CD8-positive, alpha-beta memory T cell (primary cell): ENCODE measurements around the gene AVEN. TPM values are rescaled to one million over a fixed set of nuclear protein-coding genes. Genes with fewer than 3 reads are reported as not detected.

Experiments
- CTCF ChIA-PET: fragments of 350-600 bp; sonication (Branson Sonifier 250); formaldehyde crosslinking; loops from one replicate; lab custom pipeline; 2021; ENCODE audit warnings: antibody characterized with exemption; lab: Charles Lee
- POLR2A ChIA-PET: fragments of 350-600 bp; sonication (Branson Sonifier 250); formaldehyde crosslinking; loops from one replicate; lab custom pipeline; 2021; ENCODE audit warnings: antibody characterized with exemption; lab: Charles Lee
- DNase-seq, 5 donors: peaks; one replicate each; pipeline versions ENCODE4 v3.0.0 to v3.0.0-alpha.2; 2020 to 2022; ENCODE audit warnings: mixed read lengths in 1 of 5
- H3K27ac ChIP-seq: one replicate; pipeline ENCODE4 v1.7.0; 2013; ENCODE audit warnings: low read depth, mild to moderate bottlenecking, low read length, moderate library complexity
- H3K27me3 ChIP-seq: 2 replicates; pipeline ENCODE4 v1.7.0; 2013; ENCODE audit warnings: low read length, mild to moderate bottlenecking; ENCODE audit not compliant: insufficient read depth, poor library complexity, severe bottlenecking
- H3K36me3 ChIP-seq: 2 replicates; pipeline ENCODE4 v1.7.0; 2013; ENCODE audit warnings: mild to moderate bottlenecking, low read length, moderate library complexity; ENCODE audit not compliant: insufficient read depth
- H3K4me1 ChIP-seq: 2 replicates; pipeline ENCODE4 v1.7.0; 2013; ENCODE audit warnings: mild to moderate bottlenecking, low read length, moderate library complexity; ENCODE audit not compliant: insufficient read depth
- H3K4me3 ChIP-seq: 2 replicates; pipeline ENCODE4 v1.7.0; 2013; ENCODE audit warnings: mild to moderate bottlenecking, low read length
- H3K9me3 ChIP-seq: 2 replicates; pipeline ENCODE4 v1.7.0; 2013; ENCODE audit warnings: mild to moderate bottlenecking, low read length
- H3K27ac Mint-ChIP-seq, 8 donors: one replicate each; pipeline ENCODE4 v1.8.0; 2020 to 2021; ENCODE audit warnings: mixed read lengths in 8 of 8, mild to moderate bottlenecking in 6 of 8, inconsistent platforms in 3 of 8, moderate library complexity in 3 of 8
- H3K27me3 Mint-ChIP-seq, 2 donors: one replicate each; pipeline ENCODE4 v1.8.0; 2020 to 2021; ENCODE audit warnings: mixed read lengths in 2 of 2, mild to moderate bottlenecking in 1 of 2, moderate library complexity in 1 of 2
- H3K36me3 Mint-ChIP-seq, 3 donors: one replicate each; pipeline ENCODE4 v1.8.0; 2020 to 2021; ENCODE audit warnings: mixed read lengths in 3 of 3, inconsistent platforms in 1 of 3, mild to moderate bottlenecking in 1 of 3
- H3K4me1 Mint-ChIP-seq, 3 donors: one replicate each; pipeline ENCODE4 v1.8.0; 2020 to 2021; ENCODE audit warnings: mixed read lengths in 3 of 3, inconsistent platforms in 1 of 3, mild to moderate bottlenecking in 1 of 3
- H3K4me3 Mint-ChIP-seq, 7 donors: one replicate each; pipeline ENCODE4 v1.8.0; 2020 to 2021; ENCODE audit warnings: mixed read lengths in 7 of 7, mild to moderate bottlenecking in 6 of 7, moderate library complexity in 4 of 7, inconsistent platforms in 2 of 7
- H3K9me3 Mint-ChIP-seq, 5 donors: one replicate each; pipeline ENCODE4 v1.8.0; 2020 to 2022; ENCODE audit warnings: mixed read lengths in 5 of 5, mild to moderate bottlenecking in 3 of 5, moderate library complexity in 2 of 5, inconsistent platforms in 1 of 5
- polyA plus RNA-seq: library from polyadenylated mRNA; unstranded; fragments of 300-500 nt; fragmentation: Illumina TruSeq; gene quantifications from one replicate; pipeline ENCODE4 v1.2.3, GENCODE V29; 2021
- total RNA-seq, 2 experiments: library from RNA; stranded (reverse); gene quantifications; one replicate each; pipeline ENCODE4 v1.2.3, GENCODE V29; 2021

AVEN gene
- total and polyA plus RNA-seq, 3 experiments from 2014 or later = 9.6 to 24.6 (median 23.0) TPM

DNA sequence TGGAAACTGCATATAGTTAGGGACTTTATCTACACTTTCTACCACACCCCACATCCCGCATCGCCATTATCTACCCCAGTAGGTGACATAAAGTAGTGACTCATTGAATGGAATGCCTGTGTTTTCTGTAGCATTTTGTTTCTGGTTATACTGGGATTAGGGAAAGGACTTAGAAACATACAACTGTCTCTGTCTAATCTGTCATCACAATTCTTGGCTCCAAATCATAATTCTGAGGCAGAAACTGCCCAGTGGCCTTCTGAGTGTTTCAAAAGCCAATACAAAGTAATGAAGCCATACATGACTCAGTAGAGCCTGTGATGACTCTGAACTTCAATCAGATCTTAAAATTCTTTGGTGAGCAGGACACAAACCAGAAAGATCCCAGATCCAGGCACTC is 186.4 kb downstream of the AVEN start:
- peaks cover 0 to 2% of the 10 kb centered on the region in 2 donors for H3K27me3 Mint-ChIP-seq
- ChIA-PET POLR2A (no interaction called here), CTCF (no interaction called here)
- Histone ChIP-seq H3K27me3 (no peaks in the 10 kb centered on the region), H3K4me3 (no peak overlapping the region), H3K27ac (no peak overlapping the region), H3K9me3 (no peaks in the 10 kb centered on the region), H3K36me3 (no peaks in the 10 kb centered on the region), H3K4me1 (no peaks in the 10 kb centered on the region)
- no peak overlapping the region for H3K27ac Mint-ChIP-seq
- no peaks in the 10 kb centered on the region for H3K9me3 Mint-ChIP-seq
- no peaks in the 10 kb centered on the region for H3K4me1 Mint-ChIP-seq
- H3K36me3 Mint-ChIP-seq = peaks cover 0 to under 1% (median 0%) of the 10 kb centered on the region in 3 donors
- no peak overlapping the region for H3K4me3 Mint-ChIP-seq
- no peak for DNase-seq

DNA sequence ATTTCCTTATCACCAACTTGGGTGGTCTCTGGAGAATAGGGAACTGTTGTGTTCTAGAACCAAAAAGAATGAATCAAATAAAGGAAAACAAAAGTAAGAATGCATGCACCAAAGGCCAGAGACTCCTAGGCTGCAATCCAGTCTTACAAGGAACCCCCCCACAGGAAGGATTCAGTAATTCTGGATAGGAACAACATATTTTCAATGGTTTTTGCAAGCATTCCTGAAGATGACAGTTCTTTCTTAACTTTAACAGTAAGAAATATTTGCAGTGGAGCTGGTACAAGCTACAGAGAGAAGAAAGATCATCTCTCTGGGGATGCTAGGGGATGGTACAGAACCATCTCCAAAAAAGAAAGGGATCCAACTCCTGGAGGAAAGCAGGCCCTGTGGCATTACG is 186.9 kb downstream of the AVEN start:
- H3K9me3 Mint-ChIP-seq = no peaks in the 10 kb centered on the region
- peaks cover 0 to 2% of the 10 kb centered on the region in 2 donors for H3K27me3 Mint-ChIP-seq
- no peak for DNase-seq
- Histone ChIP-seq H3K4me3 (no peak overlapping the region), H3K27me3 (no peaks in the 10 kb centered on the region), H3K4me1 (no peaks in the 10 kb centered on the region), H3K9me3 (no peaks in the 10 kb centered on the region), H3K27ac (no peak overlapping the region), H3K36me3 (no peaks in the 10 kb centered on the region)
- H3K4me1 Mint-ChIP-seq = no peaks in the 10 kb centered on the region
- H3K27ac Mint-ChIP-seq = no peak overlapping the region
- no peaks in the 10 kb centered on the region for H3K36me3 Mint-ChIP-seq
- ChIA-PET CTCF (no interaction called here), POLR2A (no interaction called here)
- H3K4me3 Mint-ChIP-seq = no peak overlapping the region

DNA sequence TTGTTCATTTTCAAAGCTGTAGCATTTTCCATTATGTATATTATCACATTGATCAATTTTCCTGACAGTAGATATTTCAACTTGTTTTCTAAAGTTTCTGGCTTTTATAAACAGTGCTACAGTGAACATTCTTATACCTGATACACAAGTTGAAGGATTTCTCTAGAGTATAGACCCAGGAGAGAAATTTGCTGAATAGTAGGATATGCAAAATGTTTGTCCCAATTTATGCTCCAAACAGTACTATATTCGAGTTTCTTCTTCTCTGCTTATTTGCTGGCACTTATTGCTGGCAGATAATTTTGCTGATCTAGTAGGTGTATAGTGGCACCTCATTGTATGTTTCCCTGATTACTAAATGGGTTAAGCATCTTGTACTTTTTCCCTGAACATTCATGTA is 187.9 kb downstream of the AVEN start:
- H3K27ac ChIP-seq = no peak overlapping the region
- H3K36me3 Mint-ChIP-seq = no peaks in the 10 kb centered on the region
- POLR2A ChIA-PET = no interaction called here
- H3K27me3 Mint-ChIP-seq = peaks cover 0 to 2% of the 10 kb centered on the region in 2 donors
- no peak for DNase-seq
- no peaks in the 10 kb centered on the region for H3K36me3 ChIP-seq
- H3K4me1 Mint-ChIP-seq = no peaks in the 10 kb centered on the region
- no peaks in the 10 kb centered on the region for H3K27me3 ChIP-seq
- H3K9me3 Mint-ChIP-seq = no peaks in the 10 kb centered on the region
- H3K9me3 ChIP-seq = no peaks in the 10 kb centered on the region
- H3K27ac Mint-ChIP-seq = no peak overlapping the region
- H3K4me1 ChIP-seq = no peaks in the 10 kb centered on the region
- no peak overlapping the region for H3K4me3 ChIP-seq
- H3K4me3 Mint-ChIP-seq = no peak overlapping the region
- CTCF ChIA-PET = no interaction called here

DNA sequence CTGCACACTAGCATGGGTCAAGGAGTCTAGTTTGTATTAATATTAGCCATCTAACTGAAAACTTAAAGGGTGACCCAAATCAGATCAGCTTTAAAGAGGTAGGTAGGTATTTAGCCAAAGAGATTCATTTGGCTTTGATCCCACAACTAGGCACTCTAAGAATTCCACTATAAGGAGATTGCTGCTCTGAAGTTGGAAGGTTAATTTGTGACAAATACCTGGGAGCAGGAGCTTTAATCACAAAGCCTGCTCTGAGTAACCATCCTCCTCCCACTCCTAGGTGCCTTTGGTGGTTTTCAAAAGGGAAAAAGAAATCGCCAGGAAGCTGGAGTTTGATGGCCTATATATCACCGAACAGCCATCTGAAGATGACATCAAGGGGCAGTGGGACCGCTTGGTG is 191.0 kb downstream of the AVEN start:
- CTCF ChIA-PET = no interaction called here
- Histone ChIP-seq H3K36me3 (no peaks in the 10 kb centered on the region), H3K27me3 (no peaks in the 10 kb centered on the region), H3K9me3 (no peaks in the 10 kb centered on the region), H3K4me3 (no peak overlapping the region), H3K4me1 (no peaks in the 10 kb centered on the region), H3K27ac (no peak overlapping the region)
- no peak for DNase-seq
- POLR2A ChIA-PET = no interaction called here
- H3K27me3 Mint-ChIP-seq = peaks cover 2 to 3% of the 10 kb centered on the region in 2 donors
- no peaks in the 10 kb centered on the region for H3K9me3 Mint-ChIP-seq
- no peaks in the 10 kb centered on the region for H3K4me1 Mint-ChIP-seq
- no peak overlapping the region for H3K27ac Mint-ChIP-seq
- H3K36me3 Mint-ChIP-seq = no peaks in the 10 kb centered on the region
- no peak overlapping the region for H3K4me3 Mint-ChIP-seq

DNA sequence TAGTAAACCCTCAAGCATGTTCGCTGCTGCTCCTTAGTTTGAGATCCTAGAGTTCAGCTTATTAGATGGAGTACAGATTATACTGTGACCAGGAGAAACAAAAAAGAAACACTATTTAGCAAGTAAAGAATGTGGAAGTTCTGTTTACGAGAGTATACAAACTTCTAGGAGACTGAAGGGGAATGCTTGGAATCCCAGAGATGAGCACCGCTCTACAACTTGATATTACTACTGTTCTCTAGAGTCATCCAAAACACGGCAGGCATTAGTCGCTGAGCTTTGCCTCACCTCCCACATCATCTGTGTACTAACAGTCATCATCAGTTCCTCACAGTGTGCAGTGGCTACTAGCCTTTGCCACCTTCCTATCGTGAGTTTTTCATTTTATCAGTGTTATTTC is 192.1 kb downstream of the AVEN start:
- POLR2A ChIA-PET = no interaction called here
- DNase-seq = no peak
- Mint-ChIP-seq H3K27me3 (peaks cover 2 to 7% of the 10 kb centered on the region in 2 donors), H3K9me3 (no peaks in the 10 kb centered on the region), H3K4me3 (no peak overlapping the region), H3K4me1 (no peaks in the 10 kb centered on the region), H3K36me3 (no peaks in the 10 kb centered on the region), H3K27ac (no peak overlapping the region)
- H3K9me3 ChIP-seq = no peaks in the 10 kb centered on the region
- no peak overlapping the region for H3K27ac ChIP-seq
- H3K27me3 ChIP-seq = no peaks in the 10 kb centered on the region
- H3K36me3 ChIP-seq = no peaks in the 10 kb centered on the region
- no peaks in the 10 kb centered on the region for H3K4me1 ChIP-seq
- CTCF ChIA-PET = no interaction called here
- H3K4me3 ChIP-seq = no peak overlapping the region

DNA sequence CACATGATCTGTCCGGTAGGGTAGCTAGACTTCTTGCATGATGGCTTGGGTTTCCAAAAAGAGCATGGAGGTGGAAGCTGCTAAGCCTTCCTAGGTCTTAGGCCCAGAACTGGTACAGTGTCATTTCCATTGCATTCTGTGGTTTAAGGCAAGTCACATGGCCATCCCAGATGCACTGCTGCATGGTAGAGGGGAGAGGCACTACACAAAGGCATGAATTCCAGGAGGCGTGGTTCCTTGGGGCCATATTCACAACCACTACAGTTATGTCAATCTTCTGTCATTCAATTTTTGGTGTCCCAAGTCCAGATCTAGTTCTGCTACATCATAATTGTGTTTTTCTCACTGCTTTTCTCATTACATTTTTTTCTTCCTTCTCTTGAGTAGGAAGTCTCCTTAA is 192.9 kb downstream of the AVEN start:
- Histone ChIP-seq H3K4me1 (no peaks in the 10 kb centered on the region), H3K4me3 (no peak overlapping the region), H3K27me3 (no peaks in the 10 kb centered on the region), H3K27ac (no peak overlapping the region), H3K36me3 (no peaks in the 10 kb centered on the region), H3K9me3 (no peaks in the 10 kb centered on the region)
- Mint-ChIP-seq H3K9me3 (no peaks in the 10 kb centered on the region), H3K27me3 (peaks cover 2 to 10% of the 10 kb centered on the region in 2 donors), H3K4me1 (no peaks in the 10 kb centered on the region), H3K36me3 (no peaks in the 10 kb centered on the region), H3K27ac (no peak overlapping the region), H3K4me3 (no peak overlapping the region)
- no peak for DNase-seq
- ChIA-PET POLR2A (no interaction called here), CTCF (no interaction called here)

DNA sequence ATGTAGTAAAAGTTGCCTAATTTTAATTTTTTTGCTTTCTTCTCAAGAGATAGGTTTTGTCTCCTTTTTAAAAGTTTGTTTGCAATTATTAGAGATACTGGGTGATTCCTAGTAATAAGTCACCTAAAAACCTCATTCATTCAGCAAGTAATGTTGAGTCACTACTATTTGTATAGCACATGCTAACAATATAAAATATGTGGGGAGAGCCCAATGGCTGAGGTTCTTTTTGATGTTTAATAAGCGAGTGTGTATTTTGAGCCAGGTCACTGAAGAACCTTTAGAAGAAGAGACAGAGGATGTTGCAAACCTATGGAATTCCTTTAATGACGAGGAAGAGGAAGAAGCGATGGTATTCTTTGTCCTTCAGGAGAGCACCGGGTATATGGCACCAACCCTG is 194.4 kb downstream of the AVEN start:
- H3K9me3 Mint-ChIP-seq = no peaks in the 10 kb centered on the region
- no peak overlapping the region for H3K27ac ChIP-seq
- POLR2A ChIA-PET = no interaction called here
- no peak for DNase-seq
- H3K4me1 Mint-ChIP-seq = no peaks in the 10 kb centered on the region
- H3K36me3 ChIP-seq = no peaks in the 10 kb centered on the region
- H3K4me1 ChIP-seq = no peaks in the 10 kb centered on the region
- H3K36me3 Mint-ChIP-seq = no peaks in the 10 kb centered on the region
- peaks cover 5 to 19% of the 10 kb centered on the region in 2 donors for H3K27me3 Mint-ChIP-seq
- no peak overlapping the region for H3K4me3 Mint-ChIP-seq
- CTCF ChIA-PET = no interaction called here
- H3K27ac Mint-ChIP-seq = no peak overlapping the region
- H3K4me3 ChIP-seq = no peak overlapping the region
- H3K27me3 ChIP-seq = no peaks in the 10 kb centered on the region
- H3K9me3 ChIP-seq = no peaks in the 10 kb centered on the region

DNA sequence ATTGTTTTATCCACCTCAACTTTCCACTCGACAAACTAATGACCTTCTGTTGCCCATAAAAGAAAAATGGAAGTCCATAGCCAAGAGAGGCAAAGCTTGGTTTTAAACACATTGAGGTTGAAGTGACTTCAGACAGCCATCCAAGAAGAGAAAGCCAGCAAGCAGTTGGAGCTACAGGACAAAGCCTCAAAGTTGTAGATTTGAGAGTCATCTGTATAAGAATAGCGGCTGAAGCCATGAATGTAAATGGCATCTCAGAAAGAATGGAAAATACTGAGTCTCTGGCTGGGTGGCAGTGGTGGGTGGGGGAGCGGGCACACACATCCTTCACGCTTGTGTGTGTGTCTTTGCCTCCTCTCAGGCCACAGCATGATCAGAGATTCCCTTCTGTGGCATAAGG is 194.8 kb downstream of the AVEN start:
- no peak overlapping the region for H3K4me3 Mint-ChIP-seq

DNA sequence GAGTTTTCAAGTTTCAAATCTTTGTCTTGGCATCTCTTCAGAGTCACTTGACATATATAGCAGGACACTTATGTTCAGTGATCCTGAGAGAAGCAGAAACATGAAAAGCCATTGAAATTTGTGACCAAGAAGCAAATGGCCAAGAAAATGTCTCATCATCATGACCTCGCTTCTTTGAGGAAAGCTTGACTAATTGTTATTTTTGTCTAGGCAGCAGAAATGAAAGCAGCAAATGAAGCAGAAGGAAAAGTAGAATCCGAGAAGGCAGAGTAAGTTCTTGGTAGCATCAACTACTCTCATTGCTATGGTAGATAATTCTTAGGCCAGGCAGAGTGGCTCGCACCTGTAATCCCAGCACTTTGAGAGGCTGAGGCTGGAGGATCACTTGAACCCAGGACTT is 198.4 kb downstream of the AVEN start:
- POLR2A ChIA-PET = no interaction called here
- Mint-ChIP-seq H3K36me3 (no peaks in the 10 kb centered on the region), H3K4me3 (no peak overlapping the region), H3K27ac (no peak overlapping the region), H3K9me3 (peaks cover 0 to 2% (median 0%) of the 10 kb centered on the region in 5 donors), H3K4me1 (no peaks in the 10 kb centered on the region), H3K27me3 (peaks cover 6 to 20% of the 10 kb centered on the region in 2 donors)
- Histone ChIP-seq H3K27ac (no peak overlapping the region), H3K9me3 (no peaks in the 10 kb centered on the region), H3K36me3 (no peaks in the 10 kb centered on the region), H3K4me1 (no peaks in the 10 kb centered on the region), H3K4me3 (no peak overlapping the region), H3K27me3 (no peaks in the 10 kb centered on the region)
- CTCF ChIA-PET = no interaction called here
- no peak for DNase-seq

More for the DNA sequence above, 194.8 kb downstream of the AVEN start:
- Mint-ChIP-seq H3K27ac (no peak overlapping the region), H3K9me3 (no peaks in the 10 kb centered on the region), H3K4me1 (no peaks in the 10 kb centered on the region), H3K36me3 (no peaks in the 10 kb centered on the region), H3K27me3 (peaks cover 5 to 20% of the 10 kb centered on the region in 2 donors)
- POLR2A ChIA-PET = no interaction called here
- no peaks in the 10 kb centered on the region for H3K4me1 ChIP-seq
- H3K36me3 ChIP-seq = no peaks in the 10 kb centered on the region
- H3K27me3 ChIP-seq = no peaks in the 10 kb centered on the region
- no peaks in the 10 kb centered on the region for H3K9me3 ChIP-seq
- no peak for DNase-seq
- H3K4me3 ChIP-seq = no peak overlapping the region
- H3K27ac ChIP-seq = no peak overlapping the region
- CTCF ChIA-PET = no interaction called here
